Ishikawa (cell line): ENCODE results near the gene RASGEF1C.

Experiments used
- CEBPB ChIP-seq: IDR thresholded peaks from 2 replicates; pipeline ENCODE4 v1.6.1; 2012
- CREB1 ChIP-seq: IDR thresholded peaks from 2 replicates; pipeline ENCODE4 v1.6.1; 2012; ENCODE audit warnings: low read depth
- EGR1 ChIP-seq: IDR thresholded peaks from 2 replicates; pipeline ENCODE4 v1.6.1; 2012
- EP300 ChIP-seq: IDR thresholded peaks from 2 replicates; pipeline ENCODE4 v1.6.1; 2012; ENCODE audit warnings: borderline replicate concordance
- FOXM1 ChIP-seq: IDR thresholded peaks from 2 replicates; pipeline ENCODE4 v1.6.1; 2012; ENCODE audit warnings: low read depth, borderline replicate concordance
- NFIC ChIP-seq: IDR thresholded peaks from 2 replicates; pipeline ENCODE4 v1.6.1; 2012
- RAD21 ChIP-seq: IDR thresholded peaks from 2 replicates; pipeline ENCODE4 v1.6.1; 2012; ENCODE audit warnings: low read depth
- TAF1 ChIP-seq: IDR thresholded peaks from 2 replicates; pipeline ENCODE4 v1.6.1; 2012; ENCODE audit warnings: low read depth, mild to moderate bottlenecking
- TCF12 ChIP-seq: IDR thresholded peaks from 2 replicates; pipeline ENCODE4 v1.6.1; 2012; ENCODE audit warnings: low read depth
- TEAD4 ChIP-seq: IDR thresholded peaks from 2 replicates; pipeline ENCODE4 v1.6.1; 2012
- YY1 ChIP-seq: IDR thresholded peaks from 2 replicates; pipeline ENCODE4 v1.6.1; 2012; ENCODE audit warnings: low read depth
- ZBTB7A ChIP-seq: IDR thresholded peaks from 2 replicates; pipeline ENCODE4 v1.6.1; 2012; ENCODE audit warnings: low read depth
- TF ChIP-seq, protein P1 (sequence below): IDR thresholded peaks from 2 replicates; pipeline ENCODE4 v1.6.1; 2012
- TF ChIP-seq, protein P2 (sequence below): IDR thresholded peaks from 2 replicates; pipeline ENCODE4 v1.6.1; 2012
- TF ChIP-seq, protein P3 (sequence below): IDR thresholded peaks from 2 replicates; pipeline ENCODE4 v1.6.1; 2012; ENCODE audit warnings: low read depth, mild to moderate bottlenecking

RASGEF1C gene

DNA sequence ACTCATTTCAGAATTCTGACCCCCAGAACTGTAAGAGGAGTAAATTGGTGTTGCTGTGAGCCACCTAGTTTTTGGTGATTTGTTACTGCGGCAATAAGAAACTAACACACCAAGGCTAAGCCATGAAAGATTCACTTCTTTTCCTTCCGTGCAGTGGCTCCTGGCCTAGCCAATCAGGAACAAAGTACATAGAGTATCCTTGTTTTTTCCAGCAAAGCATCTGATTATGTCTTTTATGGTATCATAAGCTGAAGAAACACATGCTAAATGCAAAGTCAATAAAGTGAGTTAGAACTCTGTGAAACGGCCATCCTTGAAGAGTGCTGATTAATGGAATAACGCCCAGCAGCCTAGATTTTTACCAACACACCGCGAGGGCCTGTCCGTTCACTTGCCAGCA lies 148.8 kb downstream of the RASGEF1C start:
- TF ChIP-seq NFIC (no peak), YY1 (no peak), EGR1 (no peak), FOXM1 (no peak), RAD21 (no peak), TCF12 (no peak), ZBTB7A (no peak), CEBPB (no peak), CREB1 (no peak), EP300 (no peak), TEAD4 (no peak), TAF1 (no peak)
- TF ChIP-seq, protein P1, sequence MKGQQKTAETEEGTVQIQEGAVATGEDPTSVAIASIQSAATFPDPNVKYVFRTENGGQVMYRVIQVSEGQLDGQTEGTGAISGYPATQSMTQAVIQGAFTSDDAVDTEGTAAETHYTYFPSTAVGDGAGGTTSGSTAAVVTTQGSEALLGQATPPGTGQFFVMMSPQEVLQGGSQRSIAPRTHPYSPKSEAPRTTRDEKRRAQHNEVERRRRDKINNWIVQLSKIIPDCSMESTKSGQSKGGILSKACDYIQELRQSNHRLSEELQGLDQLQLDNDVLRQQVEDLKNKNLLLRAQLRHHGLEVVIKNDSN: no peak
- TF ChIP-seq, protein P2, sequence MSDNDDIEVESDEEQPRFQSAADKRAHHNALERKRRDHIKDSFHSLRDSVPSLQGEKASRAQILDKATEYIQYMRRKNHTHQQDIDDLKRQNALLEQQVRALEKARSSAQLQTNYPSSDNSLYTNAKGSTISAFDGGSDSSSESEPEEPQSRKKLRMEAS: no peak
- TF ChIP-seq, protein P3, sequence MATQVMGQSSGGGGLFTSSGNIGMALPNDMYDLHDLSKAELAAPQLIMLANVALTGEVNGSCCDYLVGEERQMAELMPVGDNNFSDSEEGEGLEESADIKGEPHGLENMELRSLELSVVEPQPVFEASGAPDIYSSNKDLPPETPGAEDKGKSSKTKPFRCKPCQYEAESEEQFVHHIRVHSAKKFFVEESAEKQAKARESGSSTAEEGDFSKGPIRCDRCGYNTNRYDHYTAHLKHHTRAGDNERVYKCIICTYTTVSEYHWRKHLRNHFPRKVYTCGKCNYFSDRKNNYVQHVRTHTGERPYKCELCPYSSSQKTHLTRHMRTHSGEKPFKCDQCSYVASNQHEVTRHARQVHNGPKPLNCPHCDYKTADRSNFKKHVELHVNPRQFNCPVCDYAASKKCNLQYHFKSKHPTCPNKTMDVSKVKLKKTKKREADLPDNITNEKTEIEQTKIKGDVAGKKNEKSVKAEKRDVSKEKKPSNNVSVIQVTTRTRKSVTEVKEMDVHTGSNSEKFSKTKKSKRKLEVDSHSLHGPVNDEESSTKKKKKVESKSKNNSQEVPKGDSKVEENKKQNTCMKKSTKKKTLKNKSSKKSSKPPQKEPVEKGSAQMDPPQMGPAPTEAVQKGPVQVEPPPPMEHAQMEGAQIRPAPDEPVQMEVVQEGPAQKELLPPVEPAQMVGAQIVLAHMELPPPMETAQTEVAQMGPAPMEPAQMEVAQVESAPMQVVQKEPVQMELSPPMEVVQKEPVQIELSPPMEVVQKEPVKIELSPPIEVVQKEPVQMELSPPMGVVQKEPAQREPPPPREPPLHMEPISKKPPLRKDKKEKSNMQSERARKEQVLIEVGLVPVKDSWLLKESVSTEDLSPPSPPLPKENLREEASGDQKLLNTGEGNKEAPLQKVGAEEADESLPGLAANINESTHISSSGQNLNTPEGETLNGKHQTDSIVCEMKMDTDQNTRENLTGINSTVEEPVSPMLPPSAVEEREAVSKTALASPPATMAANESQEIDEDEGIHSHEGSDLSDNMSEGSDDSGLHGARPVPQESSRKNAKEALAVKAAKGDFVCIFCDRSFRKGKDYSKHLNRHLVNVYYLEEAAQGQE: no peak

DNA sequence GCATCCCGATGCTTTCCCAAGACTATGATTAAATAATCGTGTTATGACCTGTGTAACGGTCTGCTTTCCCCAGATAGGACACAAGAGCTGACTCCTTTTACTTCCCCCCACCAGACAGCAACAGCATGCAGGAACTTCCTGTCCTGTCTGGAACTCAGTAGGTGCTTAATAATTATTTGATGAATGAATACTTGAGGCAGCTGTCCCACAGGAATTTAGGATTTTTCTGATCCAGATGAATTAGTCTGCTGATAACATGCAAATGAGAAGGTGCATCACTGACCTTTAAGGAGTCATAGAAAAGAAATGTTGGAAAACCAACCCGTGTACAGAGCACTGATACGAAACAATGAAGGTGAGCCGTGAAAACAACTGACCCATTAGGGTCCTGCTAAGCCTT lies 149.7 kb downstream of the RASGEF1C start:
- TF ChIP-seq CREB1: no peak
- no peak for TF ChIP-seq TCF12

DNA sequence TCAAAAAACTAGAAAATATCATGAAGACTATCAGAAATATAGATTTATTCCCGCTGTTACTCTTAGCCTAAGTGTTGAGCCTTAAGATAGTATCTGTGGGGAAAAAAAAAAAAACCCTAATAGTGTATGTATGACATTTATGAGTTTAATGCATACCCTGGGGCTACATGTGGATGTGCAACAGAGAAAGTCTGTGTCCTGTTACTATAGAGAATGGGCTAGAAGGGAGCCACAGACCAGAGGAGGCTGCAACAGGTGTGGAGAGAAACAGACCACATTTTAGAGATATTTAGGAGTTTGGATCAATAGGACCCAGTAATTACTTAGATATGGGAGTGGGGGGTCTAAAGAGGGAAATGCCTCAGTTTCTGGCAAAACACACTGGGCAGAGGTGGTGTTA lies 152.9 kb downstream of the RASGEF1C start:
- TF ChIP-seq TEAD4 (no peak), TCF12 (no peak), TAF1 (no peak), NFIC (no peak), RAD21 (no peak), EP300 (no peak), ZBTB7A (no peak), FOXM1 (no peak), CEBPB (no peak), CREB1 (no peak), EGR1 (no peak), YY1 (no peak)
- TF ChIP-seq, protein P3: no peak
- TF ChIP-seq, protein P1: no peak
- TF ChIP-seq, protein P2: no peak

DNA sequence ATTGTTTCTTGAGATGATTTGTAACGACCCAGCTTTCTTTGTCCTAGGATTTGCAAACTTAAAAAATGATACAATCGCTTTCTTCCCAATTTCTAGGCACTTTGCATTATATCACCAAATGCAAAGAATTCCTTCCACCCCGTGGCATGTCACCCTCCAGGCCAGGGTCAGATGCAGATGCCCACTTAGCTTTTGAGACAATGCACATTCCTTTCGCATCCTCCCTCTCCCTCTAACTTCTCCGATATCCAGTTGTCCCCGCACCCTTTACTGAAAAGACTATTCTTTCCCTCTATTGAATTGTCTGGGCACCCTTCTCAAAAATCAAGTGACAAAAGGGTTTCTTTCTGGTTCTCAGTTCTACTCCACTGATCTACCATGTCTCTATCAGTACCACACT lies 154.8 kb downstream of the RASGEF1C start:
- TF ChIP-seq FOXM1 (no peak), EGR1 (no peak), NFIC (no peak), ZBTB7A (no peak), EP300 (no peak), TCF12 (no peak), TAF1 (no peak), YY1 (no peak), CEBPB (no peak), RAD21 (no peak), CREB1 (no peak), TEAD4 (no peak)
- TF ChIP-seq, protein P1: no peak
- TF ChIP-seq, protein P2: no peak
- TF ChIP-seq, protein P3: no peak
